Measurements from ENCODE around the gene PDIA5.
"Not testable (repeated sequence)": the region's sequence is repeated elsewhere in the genome, so short reads cannot be mapped to it uniquely, and the experiment has no call there.

The PDIA5 gene

DNA sequence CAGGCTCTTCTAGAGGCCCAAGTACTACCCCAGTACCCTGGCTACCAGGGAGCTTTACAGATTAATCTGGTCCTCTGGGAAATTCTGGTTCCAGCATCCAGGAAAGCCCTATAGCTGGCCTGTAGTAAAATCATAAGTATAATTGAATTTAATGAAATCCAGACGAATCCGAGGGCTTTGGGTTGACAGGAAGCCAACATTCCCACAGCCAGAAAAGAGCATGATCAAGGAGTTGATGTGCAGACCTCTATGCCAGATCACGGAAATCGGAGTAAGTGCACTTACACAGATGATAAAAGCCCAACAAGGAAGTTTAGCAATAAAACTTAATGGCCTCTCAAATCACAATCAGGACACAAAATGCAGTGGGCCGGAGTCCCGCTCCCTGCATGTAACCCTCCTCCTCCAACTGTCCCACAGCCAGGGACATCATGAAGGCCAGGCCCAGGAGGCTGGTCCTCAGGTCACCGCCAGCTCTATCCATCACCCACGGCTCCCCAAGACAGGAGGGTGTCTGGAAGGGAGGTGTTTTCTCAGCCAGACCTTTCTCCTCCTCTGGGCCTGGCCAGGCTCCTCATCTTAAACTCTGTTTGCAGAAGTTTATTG lies 72.1 kb downstream of the PDIA5 start:
- Mint-ChIP-seq H3K27ac (no peak overlapping the region), H3K27me3 (ENCODE audit: low read depth) (no peaks in the 10 kb centered on the region), H3K9me3 (no peaks in the 10 kb centered on the region), H3K36me3 (ENCODE audit: low read depth) (peaks cover 7% of the 10 kb centered on the region), H3K4me3 (no peak overlapping the region), H3K4me1 (ENCODE audit: low read depth) (no peaks in the 10 kb centered on the region)
- no peak for DNase-seq (ENCODE audit: low spot score)

DNA sequence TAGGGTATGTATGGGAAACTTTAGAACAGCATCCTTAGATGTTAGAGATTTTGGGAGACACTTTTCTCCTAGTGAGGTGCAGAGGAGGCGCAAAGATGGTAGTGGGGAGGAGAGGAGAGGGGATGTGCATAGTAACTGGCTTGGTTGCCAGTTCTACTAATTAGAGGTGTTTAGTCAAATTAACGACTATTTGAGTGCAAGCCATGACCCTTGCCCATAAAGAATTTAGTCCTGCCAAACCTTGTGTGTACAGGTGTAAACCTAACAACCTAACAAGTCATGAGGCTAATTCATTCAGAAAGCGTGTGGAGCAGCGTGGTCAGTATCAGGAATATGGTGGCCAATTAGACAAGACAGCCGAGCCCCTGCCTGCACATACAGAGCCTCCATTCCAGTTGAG lies 72.7 kb downstream of the PDIA5 start:
- no peak for DNase-seq (ENCODE audit: low spot score)

DNA sequence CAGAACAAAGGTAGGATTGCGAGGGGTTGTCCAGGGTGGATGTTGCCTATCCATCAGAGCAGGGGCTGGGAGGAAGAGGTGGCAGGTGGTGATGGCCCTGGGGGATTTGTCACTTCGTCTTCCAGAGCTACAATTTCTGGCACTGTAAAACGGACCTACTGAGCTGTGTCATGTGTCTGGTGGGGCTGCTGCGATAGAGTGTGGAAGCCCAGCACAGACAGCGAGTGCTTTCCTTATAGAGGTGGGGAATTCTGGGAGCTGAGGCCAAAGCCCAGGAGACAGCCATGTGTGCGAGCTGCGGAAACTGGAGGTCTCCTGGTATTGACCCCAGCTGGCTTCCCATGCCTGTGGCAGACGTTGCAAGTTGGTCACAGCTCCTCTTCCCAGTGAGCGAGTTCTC lies 73.7 kb downstream of the PDIA5 start:
- no peak for DNase-seq (ENCODE audit: low spot score)
- Mint-ChIP-seq H3K27me3 (ENCODE audit: low read depth) (no peaks in the 10 kb centered on the region), H3K4me3 (no peak overlapping the region), H3K27ac (no peak overlapping the region), H3K9me3 (no peaks in the 10 kb centered on the region), H3K4me1 (ENCODE audit: low read depth) (no peaks in the 10 kb centered on the region), H3K36me3 (ENCODE audit: low read depth) (peaks cover 8% of the 10 kb centered on the region)

More for the DNA sequence above, 72.7 kb downstream of the PDIA5 start:
- H3K36me3 Mint-ChIP-seq (ENCODE audit: low read depth), result peaks cover 8% of the 10 kb centered on the region
- no peaks in the 10 kb centered on the region for H3K9me3 Mint-ChIP-seq
- no peak overlapping the region for H3K4me3 Mint-ChIP-seq
- H3K4me1 Mint-ChIP-seq (ENCODE audit: low read depth), result no peaks in the 10 kb centered on the region
- H3K27ac Mint-ChIP-seq, result no peak overlapping the region
- no peaks in the 10 kb centered on the region for H3K27me3 Mint-ChIP-seq (ENCODE audit: low read depth)

DNA sequence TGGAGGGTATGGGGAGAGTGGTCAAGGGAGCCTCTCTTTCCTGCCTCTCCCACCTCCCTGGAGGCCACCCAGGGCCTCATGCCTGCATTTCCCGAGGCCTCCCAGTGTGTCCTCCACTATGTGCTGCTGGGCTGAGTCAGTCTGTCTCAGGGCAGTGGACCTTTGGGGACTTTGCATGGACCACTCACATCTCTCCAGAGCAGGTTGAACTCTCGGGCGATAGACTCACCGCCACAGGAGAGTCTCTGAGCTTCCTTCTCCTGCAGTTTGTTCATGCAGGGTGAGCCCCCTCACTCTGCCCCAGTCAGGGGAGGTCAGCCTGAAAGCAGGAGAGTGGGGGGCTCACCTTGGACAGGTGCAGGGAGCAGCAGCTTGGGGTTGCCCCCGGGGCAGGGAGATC lies 74.5 kb downstream of the PDIA5 start:
- Mint-ChIP-seq H3K4me1 (ENCODE audit: low read depth) (no peaks in the 10 kb centered on the region), H3K4me3 (no peak overlapping the region), H3K27me3 (ENCODE audit: low read depth) (no peaks in the 10 kb centered on the region), H3K36me3 (ENCODE audit: low read depth) (peaks cover 11% of the 10 kb centered on the region), H3K9me3 (no peaks in the 10 kb centered on the region), H3K27ac (no peak overlapping the region)
- no peak for DNase-seq (ENCODE audit: low spot score)

DNA sequence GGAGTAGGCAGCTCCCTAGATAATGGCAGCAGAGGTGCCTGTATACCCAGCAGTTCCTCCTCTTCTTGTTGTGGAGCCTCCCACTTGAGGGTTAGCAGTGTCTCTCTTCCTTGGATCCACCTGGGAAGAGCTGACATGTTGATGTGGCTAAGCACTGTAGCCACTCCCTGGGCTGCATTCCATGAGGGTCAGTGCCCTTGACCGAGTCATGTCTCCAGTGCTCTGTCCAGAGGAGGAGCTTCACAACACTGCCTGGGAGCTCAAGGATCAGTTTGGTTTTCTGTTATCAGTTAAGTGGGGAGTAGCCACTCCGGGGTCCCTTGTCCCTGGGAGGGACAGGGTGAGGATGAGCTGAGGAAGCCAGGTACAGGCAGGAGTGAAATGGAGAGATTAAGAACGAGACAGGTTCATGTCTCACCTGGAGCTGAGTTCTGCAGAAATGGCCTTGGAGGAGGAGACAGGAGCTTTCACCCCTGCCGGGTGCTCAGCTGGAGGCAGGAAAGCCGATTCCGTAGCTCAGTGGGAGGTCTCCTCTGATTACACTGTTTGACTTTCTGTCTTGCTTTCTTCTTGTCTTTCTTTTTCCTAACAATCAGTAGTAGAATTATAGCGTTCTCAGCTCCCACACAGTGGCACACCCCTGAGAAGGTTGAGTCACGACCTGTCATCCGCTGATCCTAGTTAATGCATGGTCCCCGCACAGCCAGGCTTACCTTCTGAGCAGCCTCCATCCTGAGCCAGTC lies 77.0 kb downstream of the PDIA5 start:
- H3K36me3 Mint-ChIP-seq (ENCODE audit: low read depth), result peaks cover 12% of the 10 kb centered on the region
- H3K4me1 Mint-ChIP-seq (ENCODE audit: low read depth), result no peaks in the 10 kb centered on the region
- no peaks in the 10 kb centered on the region for H3K27me3 Mint-ChIP-seq (ENCODE audit: low read depth)
- no peak overlapping the region for H3K27ac Mint-ChIP-seq
- no peak for DNase-seq (ENCODE audit: low spot score)
- H3K9me3 Mint-ChIP-seq, result no peaks in the 10 kb centered on the region
- H3K4me3 Mint-ChIP-seq, result no peak overlapping the region

DNA sequence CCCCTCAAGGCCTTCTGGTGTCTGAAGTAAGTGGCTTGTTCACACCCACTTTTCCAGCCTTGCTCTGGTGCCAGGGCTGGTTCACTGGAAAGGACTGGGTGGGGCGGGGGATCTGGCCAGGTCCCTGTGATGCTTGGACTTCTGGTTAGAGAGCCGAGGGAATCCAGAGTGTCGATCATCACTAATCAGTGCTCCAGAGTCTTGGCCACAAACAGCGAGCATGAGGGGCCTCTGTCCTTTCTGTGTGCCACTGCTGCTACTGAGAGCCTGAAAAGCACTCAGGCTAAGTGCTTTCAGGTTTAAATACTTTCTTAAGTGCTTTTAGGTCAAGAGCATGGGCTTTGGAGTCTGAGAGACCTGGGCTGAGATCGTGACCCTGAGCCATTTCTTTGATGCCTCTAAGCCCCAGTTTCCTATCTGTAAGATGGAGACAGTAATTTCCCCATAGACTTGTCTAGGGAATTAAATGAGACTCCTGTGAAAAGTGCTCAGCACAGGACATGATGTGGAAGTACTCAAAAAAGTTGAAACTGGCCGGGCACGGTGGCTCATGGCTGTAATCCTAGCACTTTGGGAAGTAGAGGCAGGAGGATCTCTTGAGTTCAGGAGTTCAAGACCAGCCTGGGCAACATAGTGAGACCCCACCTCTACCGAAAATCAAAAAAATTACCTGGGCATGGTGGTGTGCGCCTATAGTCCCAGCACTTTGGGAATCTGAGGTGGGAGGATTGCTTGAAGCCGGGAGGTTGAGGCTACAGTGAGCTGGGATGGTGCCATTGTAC lies 81.1 kb downstream of the PDIA5 start:
- DNase-seq (ENCODE audit: low spot score), result no peak
- Mint-ChIP-seq H3K27me3 (ENCODE audit: low read depth) (no peaks in the 10 kb centered on the region), H3K9me3 (peaks cover 5% of the 10 kb centered on the region), H3K4me3 (no peak overlapping the region), H3K36me3 (ENCODE audit: low read depth) (peaks cover 48% of the 10 kb centered on the region), H3K4me1 (ENCODE audit: low read depth) (no peaks in the 10 kb centered on the region), H3K27ac (no peak overlapping the region)

DNA sequence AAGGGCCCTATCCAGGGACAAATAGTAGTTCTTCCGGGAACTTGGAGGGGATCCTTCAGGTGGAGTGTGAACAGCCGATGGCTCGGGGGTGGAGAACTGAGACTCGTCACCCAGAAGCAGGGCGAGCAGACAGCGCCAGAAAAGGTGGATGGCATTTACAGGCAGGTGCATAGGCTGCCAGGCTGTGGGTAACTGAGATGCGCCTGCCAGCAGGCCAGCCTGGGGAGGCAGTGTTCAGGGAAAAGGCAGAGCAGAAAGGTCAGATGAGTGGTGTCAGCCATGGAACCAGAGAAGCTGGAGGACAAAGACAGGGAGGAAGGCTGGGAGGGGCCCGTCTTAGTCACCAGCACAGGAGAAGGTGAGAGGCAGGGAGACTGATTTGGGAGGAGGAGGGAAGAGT lies 81.9 kb downstream of the PDIA5 start:
- no peak for DNase-seq (ENCODE audit: low spot score)
- peaks cover 5% of the 10 kb centered on the region for H3K9me3 Mint-ChIP-seq
- H3K36me3 Mint-ChIP-seq (ENCODE audit: low read depth), result peaks cover 47% of the 10 kb centered on the region
- H3K4me1 Mint-ChIP-seq (ENCODE audit: low read depth), result no peaks in the 10 kb centered on the region
- no peaks in the 10 kb centered on the region for H3K27me3 Mint-ChIP-seq (ENCODE audit: low read depth)
- no peak overlapping the region for H3K27ac Mint-ChIP-seq
- H3K4me3 Mint-ChIP-seq, result no peak overlapping the region

DNA sequence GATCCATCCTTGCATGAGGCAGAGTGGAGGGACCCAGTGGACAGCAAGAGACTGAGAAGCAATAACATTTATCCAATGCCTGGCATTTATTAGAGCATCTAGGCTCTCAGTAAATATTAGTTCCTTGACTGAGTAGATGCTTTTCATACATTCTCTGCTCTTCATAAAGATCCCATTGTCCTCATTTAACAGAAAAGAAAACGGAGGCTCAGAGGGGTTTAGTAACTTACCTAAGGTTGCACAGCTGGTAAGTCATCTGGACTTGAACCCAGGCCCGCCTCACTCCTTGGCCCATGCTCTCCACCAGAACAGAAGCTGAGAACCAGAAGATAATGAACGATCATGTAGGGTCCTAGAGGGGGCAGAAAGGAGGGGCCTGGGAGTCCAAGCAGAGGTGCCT lies 82.7 kb downstream of the PDIA5 start:
- Mint-ChIP-seq H3K9me3 (peaks cover 5% of the 10 kb centered on the region), H3K4me1 (ENCODE audit: low read depth) (no peaks in the 10 kb centered on the region), H3K36me3 (ENCODE audit: low read depth) (peaks cover 44% of the 10 kb centered on the region), H3K27ac (no peak overlapping the region), H3K27me3 (ENCODE audit: low read depth) (no peaks in the 10 kb centered on the region), H3K4me3 (no peak overlapping the region)
- DNase-seq (ENCODE audit: low spot score), result no peak

DNA sequence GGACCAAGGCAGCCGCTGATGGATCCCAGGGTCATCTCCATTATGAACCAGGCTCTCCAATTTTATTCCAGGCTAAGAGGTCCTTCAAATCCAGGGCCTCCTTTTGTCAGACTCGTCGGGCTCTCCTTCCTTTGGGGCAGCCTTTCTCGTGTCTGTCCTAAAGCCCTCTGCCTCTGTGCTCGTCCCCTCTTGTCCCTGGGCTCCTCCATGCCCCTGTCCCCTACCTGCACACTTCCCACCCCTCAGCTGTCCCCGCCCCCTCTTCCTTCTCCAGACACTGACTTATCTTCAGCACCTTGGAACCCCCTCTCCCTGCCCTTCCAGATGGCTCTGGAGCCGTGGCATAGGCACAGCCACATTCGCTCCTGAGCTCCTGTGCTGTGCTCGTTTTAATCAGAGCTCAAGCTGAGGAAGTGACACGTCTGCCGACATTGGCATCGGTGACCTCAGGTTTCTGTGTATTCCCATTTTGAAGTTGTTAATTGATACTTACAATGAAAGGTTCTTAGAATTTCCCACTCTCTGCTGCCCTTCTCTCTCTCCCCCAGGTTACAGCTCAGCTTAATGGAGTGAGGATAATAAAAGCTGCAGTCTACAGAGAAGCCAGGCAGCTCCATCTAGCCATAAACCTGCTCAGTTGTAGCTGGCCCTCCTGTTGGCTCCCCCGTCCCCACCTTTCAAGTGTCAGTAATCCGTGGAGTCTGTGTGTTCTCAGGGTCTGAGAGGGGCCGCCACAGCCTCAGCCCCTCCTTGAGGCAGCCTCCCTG lies 83.8 kb downstream of the PDIA5 start:
- H3K27me3 Mint-ChIP-seq (ENCODE audit: low read depth), result no peaks in the 10 kb centered on the region
- H3K27ac Mint-ChIP-seq, result no peak overlapping the region
- H3K4me3 Mint-ChIP-seq, result no peak overlapping the region
- DNase-seq (ENCODE audit: low spot score), result no peak
- peaks cover 45% of the 10 kb centered on the region for H3K36me3 Mint-ChIP-seq (ENCODE audit: low read depth)
- peaks cover 5% of the 10 kb centered on the region for H3K9me3 Mint-ChIP-seq
- no peaks in the 10 kb centered on the region for H3K4me1 Mint-ChIP-seq (ENCODE audit: low read depth)

DNA sequence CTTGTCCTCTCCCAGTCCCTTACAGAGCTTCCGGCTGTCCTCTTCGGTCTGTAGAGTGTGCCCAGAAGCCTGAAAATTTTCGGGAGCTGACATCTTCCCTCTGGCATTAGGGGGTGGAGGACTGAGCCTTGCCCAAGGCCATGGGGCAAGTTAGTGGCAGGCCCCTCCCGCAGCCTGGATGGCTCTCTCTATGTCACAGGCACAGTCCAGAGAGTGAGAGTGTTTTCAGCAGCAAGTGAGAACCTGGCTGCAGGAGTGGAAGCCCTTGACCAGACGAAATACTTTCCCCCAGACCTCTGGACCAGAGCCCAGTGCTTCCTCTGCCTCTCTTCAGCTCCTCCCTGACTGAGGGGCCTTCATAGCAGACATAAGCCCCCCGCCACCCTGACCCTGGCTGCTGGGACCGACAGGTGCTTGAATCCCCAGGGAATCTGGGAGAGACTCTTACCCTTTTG lies 84.5 kb downstream of the PDIA5 start:
- no peak overlapping the region for H3K27ac Mint-ChIP-seq
- no peaks in the 10 kb centered on the region for H3K27me3 Mint-ChIP-seq (ENCODE audit: low read depth)
- H3K4me1 Mint-ChIP-seq (ENCODE audit: low read depth), result no peaks in the 10 kb centered on the region
- peaks cover 42% of the 10 kb centered on the region for H3K36me3 Mint-ChIP-seq (ENCODE audit: low read depth)
- no peak overlapping the region for H3K4me3 Mint-ChIP-seq
- peaks cover 5% of the 10 kb centered on the region for H3K9me3 Mint-ChIP-seq
- no peak for DNase-seq (ENCODE audit: low spot score)

DNA sequence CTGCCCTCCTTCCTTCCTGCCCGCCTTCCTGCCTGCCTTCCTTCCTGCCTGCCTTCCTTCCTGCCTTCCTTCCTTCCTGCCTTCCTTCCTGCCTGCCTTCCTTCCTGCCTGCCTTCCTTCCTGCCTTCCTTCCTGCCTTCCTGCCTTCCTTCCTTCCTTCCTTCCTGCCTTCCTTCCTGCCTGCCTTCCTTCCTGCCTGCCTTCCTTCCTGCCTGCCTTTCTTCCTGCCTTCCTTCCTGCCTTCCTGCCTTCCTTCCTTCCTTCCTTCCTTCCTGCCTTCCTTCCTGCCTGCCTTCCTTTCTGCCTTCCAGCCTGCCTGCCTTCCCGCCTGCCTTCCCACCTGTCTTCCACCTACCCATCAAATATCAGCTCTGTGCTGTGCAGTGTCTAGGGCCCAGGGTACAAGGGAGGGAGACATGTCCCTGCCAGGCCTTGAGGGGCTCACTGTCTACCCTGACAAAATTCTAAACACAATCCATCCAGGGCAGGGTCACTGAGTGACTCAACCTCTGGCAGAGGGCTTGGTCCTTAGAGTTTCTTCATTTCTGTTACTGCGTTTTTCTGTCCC lies 85.1 kb downstream of the PDIA5 start:
- not testable (repeated sequence) for DNase-seq (ENCODE audit: low spot score); H3K27me3 Mint-ChIP-seq (ENCODE audit: low read depth); H3K4me1 Mint-ChIP-seq (ENCODE audit: low read depth); H3K9me3 Mint-ChIP-seq; H3K4me3 Mint-ChIP-seq
- peaks cover 42% of the 10 kb centered on the region for H3K36me3 Mint-ChIP-seq (ENCODE audit: low read depth)
- peak overlapping the region; percentile 70 for H3K27ac Mint-ChIP-seq

DNA sequence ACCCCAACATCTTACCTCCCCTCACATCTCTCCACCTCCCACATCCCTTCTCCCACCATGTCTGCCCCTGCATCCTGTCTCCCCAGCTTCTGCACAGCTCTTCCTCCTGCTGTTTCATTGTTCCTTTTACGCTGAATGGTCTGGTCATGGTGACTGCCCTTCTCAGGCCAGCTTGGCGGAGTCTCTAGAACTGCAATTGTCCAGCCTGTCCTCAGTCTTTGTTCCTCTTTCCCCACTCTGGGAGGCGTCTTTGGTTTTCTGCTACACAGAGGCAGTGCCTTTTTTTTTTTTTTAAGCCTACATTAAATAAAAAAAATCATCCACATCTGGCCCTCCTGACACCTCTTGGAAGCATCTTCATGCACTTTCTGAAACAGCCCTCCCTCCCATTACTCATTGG lies 85.9 kb downstream of the PDIA5 start:
- Mint-ChIP-seq H3K36me3 (ENCODE audit: low read depth) (peaks cover 42% of the 10 kb centered on the region), H3K27ac (peak overlapping the region; percentile 42)

DNA sequence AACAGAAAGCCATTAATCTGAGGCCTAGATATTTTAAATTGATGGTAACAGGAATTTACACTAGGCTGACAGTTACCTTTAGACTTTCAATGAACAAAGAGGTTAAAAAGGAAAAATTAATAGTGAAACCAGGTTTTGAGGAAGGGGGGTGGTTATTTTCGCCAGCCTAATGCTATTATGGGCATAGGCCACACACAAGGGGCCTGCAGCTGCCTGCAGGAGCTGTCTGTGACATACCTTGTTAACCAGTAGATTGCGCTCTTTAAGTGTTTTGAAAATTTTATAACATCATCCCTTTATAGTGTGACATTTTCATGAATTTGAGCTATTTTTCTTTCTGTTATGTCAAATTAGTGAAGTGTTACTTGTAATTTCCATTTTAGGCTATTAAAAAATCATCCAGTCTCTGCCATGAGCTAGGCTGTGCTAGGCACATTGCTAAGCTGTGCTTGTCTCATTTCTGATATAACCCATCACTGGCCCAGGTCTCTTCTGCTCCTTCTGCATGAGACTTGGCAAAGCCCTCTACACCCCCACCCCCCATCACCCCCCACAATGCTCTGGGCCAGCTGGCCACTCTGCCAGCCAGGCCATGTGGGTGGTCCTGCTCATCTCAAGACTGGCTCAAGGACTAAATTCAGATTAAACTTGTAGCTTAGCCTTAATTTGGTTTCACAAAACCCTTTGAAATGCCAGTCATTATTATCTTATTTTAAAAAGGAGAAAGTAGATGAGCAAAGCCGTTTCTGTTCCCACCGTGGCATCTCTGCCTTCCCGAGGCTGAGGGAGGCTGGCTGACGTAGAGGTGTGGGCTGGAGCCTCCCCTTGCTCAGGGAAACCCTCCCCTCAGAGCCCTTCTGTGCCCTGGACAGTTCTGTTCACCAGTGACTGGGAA lies 86.5 kb downstream of the PDIA5 start:
- no peak overlapping the region for H3K4me3 Mint-ChIP-seq
- no peaks in the 10 kb centered on the region for H3K4me1 Mint-ChIP-seq (ENCODE audit: low read depth)
- H3K9me3 Mint-ChIP-seq, result peaks cover 5% of the 10 kb centered on the region
- H3K36me3 Mint-ChIP-seq (ENCODE audit: low read depth), result peaks cover 42% of the 10 kb centered on the region
- no peaks in the 10 kb centered on the region for H3K27me3 Mint-ChIP-seq (ENCODE audit: low read depth)
- DNase-seq (ENCODE audit: low spot score), result no peak
- no peak overlapping the region for H3K27ac Mint-ChIP-seq

More for the DNA sequence above, 85.9 kb downstream of the PDIA5 start:
- Mint-ChIP-seq H3K4me1 (ENCODE audit: low read depth) (no peaks in the 10 kb centered on the region), H3K9me3 (peaks cover 5% of the 10 kb centered on the region), H3K4me3 (no peak overlapping the region), H3K27me3 (ENCODE audit: low read depth) (no peaks in the 10 kb centered on the region)
- no peak for DNase-seq (ENCODE audit: low spot score)
